Panc1 (cell line): ENCODE results near the gene CIP2A. TPM values are rescaled to one million over a fixed set of nuclear protein-coding genes. Genes with fewer than 3 reads are reported as not detected.

Source experiments
- ATAC-seq: fragments of 200-7000 bp; cut with Tn5 transposase; 2 replicates; pipeline ENCODE4 v1.9.1; 2020; ENCODE audit warnings: mild to moderate bottlenecking, moderate library complexity
- BruUV-seq: library from RNA; stranded (reverse); fragments of 400-500 nt; replicated peaks from 2 replicates; lab custom pipeline; 2021; lab: Mats Ljungman, UMichigan
- CTCF ChIA-PET: fragments of 300-600 bp; sonication (Branson Sonifier 250); formaldehyde crosslinking; loops from one replicate; lab custom pipeline; 2022; ENCODE audit warnings: antibody characterized with exemption; lab: Charles Lee
- POLR2A ChIA-PET: fragments of 300-600 bp; sonication (Branson Sonifier 250); formaldehyde crosslinking; loops from one replicate; lab custom pipeline; 2022; ENCODE audit warnings: antibody characterized with exemption; lab: Charles Lee
- DNase-seq: peaks from one replicate; pipeline ENCODE4 v3.0.0-alpha.2; 2010; ENCODE audit warnings: low read depth, low spot score
- H3K27ac ChIP-seq: 2 replicates; pipeline ENCODE4 v1.5.1; 2011; ENCODE audit warnings: mild to moderate bottlenecking, low read length, inconsistent platforms
- H3K27me3 ChIP-seq: fragments of 200-500 bp; sonication (Bioruptor generic); 2 replicates; pipeline ENCODE4 v1.6.0; 2014; ENCODE audit warnings: low read length, inconsistent platforms; ENCODE audit not compliant: control insufficient read depth, insufficient read depth
- H3K36me3 ChIP-seq: fragments of 200-500 bp; sonication (Bioruptor generic); 2 replicates; pipeline ENCODE4 v1.5.1; 2014; ENCODE audit warnings: inconsistent platforms, mild to moderate bottlenecking, low read length, moderate library complexity; ENCODE audit not compliant: control insufficient read depth, insufficient read depth
- H3K4me1 ChIP-seq: 2 replicates; pipeline ENCODE4 v1.5.1; 2011; ENCODE audit warnings: inconsistent platforms, mild to moderate bottlenecking, low read length, moderate library complexity; ENCODE audit not compliant: control insufficient read depth, insufficient read depth
- H3K4me3 ChIP-seq, 2 experiments: 2 replicates each; pipeline ENCODE4 v1.5.1; 2011 to 2012; ENCODE audit warnings: low read depth in 2 of 2, low read length in 2 of 2, mild to moderate bottlenecking in 2 of 2, inconsistent platforms in 1 of 2, moderate library complexity in 1 of 2
- H3K9me3 ChIP-seq: fragments of 200-500 bp; sonication (Bioruptor generic); 2 replicates; pipeline ENCODE4 v1.5.1; 2014; ENCODE audit warnings: low read depth, mild to moderate bottlenecking, inconsistent platforms, low read length, moderate library complexity; ENCODE audit not compliant: control insufficient read depth, insufficient read depth
- CTCF ChIP-seq: fragments of 450-650 bp; IDR thresholded peaks from 2 replicates; pipeline ENCODE4 v1.5.1; 2017; ENCODE audit warnings: mild to moderate bottlenecking
- POLR2AphosphoS5 ChIP-seq: IDR thresholded peaks from 2 replicates; pipeline ENCODE4 v1.6.1; 2012; ENCODE audit warnings: mild to moderate bottlenecking, low read depth, low read length, moderate library complexity
- SIN3A ChIP-seq: IDR thresholded peaks from 2 replicates; pipeline ENCODE4 v1.6.1; 2012; ENCODE audit warnings: low read depth, mild to moderate bottlenecking, low read length, moderate library complexity, borderline replicate concordance; ENCODE audit not compliant: insufficient read depth
- TCF7L2 ChIP-seq: IDR thresholded peaks from 2 replicates; pipeline ENCODE4 v1.6.1; 2011; ENCODE audit warnings: mild to moderate bottlenecking, low read depth, low read length, inconsistent platforms
- in situ Hi-C: cut with HindIII; loops from 2 replicates; pipeline ENCODE4 v1.10.0; 2016; ENCODE audit warnings: low sequenced_read_pairs, low pct_unique_long_range_greater_than_20kb
- intact Hi-C: fragments of 100-400 bp; cut with micrococcal nuclease; formaldehyde crosslinking; loops from one replicate; pipeline ENCODE4 v1.10.0; 2022; ENCODE audit not compliant: unreplicated experiment
- total RNA-seq: library from RNA; stranded (reverse); gene quantifications from one replicate; pipeline ENCODE4 v1.2.1, GENCODE V29; 2021; ENCODE audit not compliant: unreplicated experiment
- TF ChIP-seq, protein P1 (sequence below), 2 experiments: IDR thresholded peaks; 2 replicates each; pipeline ENCODE4 v1.6.1; 2011 to 2012; ENCODE audit warnings: low read depth in 2 of 2, control low read depth in 1 of 2, low read length in 1 of 2, mild to moderate bottlenecking in 1 of 2, moderate library complexity in 1 of 2; ENCODE audit not compliant: insufficient read depth in 1 of 2

The CIP2A gene
- total RNA-seq, 1 experiment from 2014 or later, result 52.0 TPM

- DNase-seq, result peak; percentile 17
- Histone ChIP-seq H3K27me3 (no peaks in the 10 kb centered on the region), H3K4me3 (no peak overlapping the region), H3K36me3 (peaks cover 67% of the 10 kb centered on the region), H3K27ac (no peak overlapping the region), H3K4me1 (peaks cover 3% of the 10 kb centered on the region), H3K9me3 (no peaks in the 10 kb centered on the region)
- CTCF ChIA-PET, result interaction anchor here (0.7 to 1.3 kb wide), 6 partner anchors 9 to 74 kb away, joined by 3 to 8 read pairs (median 4); no protein-coding TSS in a partner anchor
- TF ChIP-seq CTCF (peak; percentile 57; the same call in 1 of the 2 replicates), TCF7L2 (no peak), SIN3A (no peak)
- ATAC-seq, result no peak
- POLR2A ChIA-PET, result no interaction called here
- in situ Hi-C loops, result no loop called here
- intact Hi-C loops, result loop anchor here (1.0 kb wide), 1 partner anchor 63 kb away; no protein-coding TSS in a partner anchor
- BruUV-seq, result no TSS peak
Measured at GRCh38 chr3:108552267-108553159, 36.7 kb downstream of the CIP2A start.

GRCh38 chr3:108548886-108549285 is 40.4 kb downstream of the CIP2A start:
- no TSS peak for BruUV-seq
- Histone ChIP-seq H3K27ac (no peak overlapping the region), H3K27me3 (no peaks in the 10 kb centered on the region), H3K36me3 (peaks cover 44% of the 10 kb centered on the region), H3K9me3 (no peaks in the 10 kb centered on the region), H3K4me1 (no peaks in the 10 kb centered on the region), H3K4me3 (no peak overlapping the region)
- in situ Hi-C loops (no loop called here), intact Hi-C loops (no loop called here)
- no peak for DNase-seq
- no peak for ATAC-seq
- ChIA-PET POLR2A (no interaction called here), CTCF (no interaction called here)
- no peak for TF ChIP-seq POLR2AphosphoS5
- TF ChIP-seq, protein P1, sequence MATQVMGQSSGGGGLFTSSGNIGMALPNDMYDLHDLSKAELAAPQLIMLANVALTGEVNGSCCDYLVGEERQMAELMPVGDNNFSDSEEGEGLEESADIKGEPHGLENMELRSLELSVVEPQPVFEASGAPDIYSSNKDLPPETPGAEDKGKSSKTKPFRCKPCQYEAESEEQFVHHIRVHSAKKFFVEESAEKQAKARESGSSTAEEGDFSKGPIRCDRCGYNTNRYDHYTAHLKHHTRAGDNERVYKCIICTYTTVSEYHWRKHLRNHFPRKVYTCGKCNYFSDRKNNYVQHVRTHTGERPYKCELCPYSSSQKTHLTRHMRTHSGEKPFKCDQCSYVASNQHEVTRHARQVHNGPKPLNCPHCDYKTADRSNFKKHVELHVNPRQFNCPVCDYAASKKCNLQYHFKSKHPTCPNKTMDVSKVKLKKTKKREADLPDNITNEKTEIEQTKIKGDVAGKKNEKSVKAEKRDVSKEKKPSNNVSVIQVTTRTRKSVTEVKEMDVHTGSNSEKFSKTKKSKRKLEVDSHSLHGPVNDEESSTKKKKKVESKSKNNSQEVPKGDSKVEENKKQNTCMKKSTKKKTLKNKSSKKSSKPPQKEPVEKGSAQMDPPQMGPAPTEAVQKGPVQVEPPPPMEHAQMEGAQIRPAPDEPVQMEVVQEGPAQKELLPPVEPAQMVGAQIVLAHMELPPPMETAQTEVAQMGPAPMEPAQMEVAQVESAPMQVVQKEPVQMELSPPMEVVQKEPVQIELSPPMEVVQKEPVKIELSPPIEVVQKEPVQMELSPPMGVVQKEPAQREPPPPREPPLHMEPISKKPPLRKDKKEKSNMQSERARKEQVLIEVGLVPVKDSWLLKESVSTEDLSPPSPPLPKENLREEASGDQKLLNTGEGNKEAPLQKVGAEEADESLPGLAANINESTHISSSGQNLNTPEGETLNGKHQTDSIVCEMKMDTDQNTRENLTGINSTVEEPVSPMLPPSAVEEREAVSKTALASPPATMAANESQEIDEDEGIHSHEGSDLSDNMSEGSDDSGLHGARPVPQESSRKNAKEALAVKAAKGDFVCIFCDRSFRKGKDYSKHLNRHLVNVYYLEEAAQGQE (IDR thresholded peaks at IDR 0.05; ENCODE audit: insufficient read depth in 1 of 2, low read depth in 2 of 2, low read length in 1 of 2), result no peak
- no peak for TF ChIP-seq CTCF
